Islet precursor cell (in vitro differentiated cells): ENCODE results near the gene RC3H2.

Experiments
- DNase-seq: peaks from one replicate; pipeline ENCODE4 v3.0.0-alpha.2; 2018

Gene RC3H2

GRCh38 chr9:122800066-122801060 lies 104.8 kb downstream of the RC3H2 start, which contains the start of gene OR1K1:
Gene OR1K1 (plus strand): TSS chr9:122800123. CDS start chr9:122800123, 0 bp downstream.
- peak; percentile 43 for DNase-seq

GRCh38 chr9:122797316-122798063 lies 107.7 kb downstream of the RC3H2 start:
- DNase-seq, result peak; percentile 30
